A549 (cell line): Measurements from ENCODE around the gene MSI2. TPM values are rescaled to one million over a fixed set of nuclear protein-coding genes. Genes with fewer than 3 reads are reported as not detected.
A peak's percentile ranks its signal among the peaks of the same experiment; 100 is the strongest.

Source experiments
- ATAC-seq, 2 experiments: fragments of 200-7000 bp in 1 of 2; fragments of >200 bp in 1 of 2; cut with Nextera tagmentation in 1 of 2; cut with Tn5 transposase in 1 of 2; 3 replicates each; pipeline versions ENCODE4 v1.8.0 to v1.9.1; 2018 to 2020; ENCODE audit warnings: mild to moderate bottlenecking in 1 of 2, moderate library complexity in 1 of 2
- CTCF ChIA-PET: fragments of 300-600 bp; sonication (Branson Sonifier 250); formaldehyde crosslinking; extraction: SDS; loops from one replicate; lab custom pipeline; 2021; ENCODE audit warnings: antibody characterized with exemption, inconsistent platforms; lab: Yijun Ruan, JAX
- POLR2A ChIA-PET: fragments of 350-600 bp; formaldehyde crosslinking; extraction: SDS; loops from one replicate; lab custom pipeline; 2021; ENCODE audit warnings: antibody characterized with exemption, inconsistent platforms; lab: Yijun Ruan, JAX
- DNase-seq, 2 experiments: peaks; one replicate each; pipeline versions ENCODE4 v3.0.0 to v3.0.0-alpha.2; 2011 to 2016; ENCODE audit warnings: low read depth in 1 of 2, low spot score in 1 of 2
- FAIRE-seq: peaks from 2 replicates; lab custom pipeline; 2011; peaks lifted over from hg19 to GRCh38; lab: Jason Lieb, UNC
- H3K27ac ChIP-seq, 2 experiments: fragments of >200 bp; sonication (Bioruptor Twin); formaldehyde crosslinking; 3 replicates each; pipeline ENCODE4 v1.5.1; 2016 to 2017
- H3K4me1 ChIP-seq: fragments of >200 bp; sonication (Bioruptor Twin); formaldehyde crosslinking; 3 replicates; pipeline ENCODE4 v1.6.1; 2016
- H3K4me2 ChIP-seq: fragments of >200 bp; sonication (Bioruptor Twin); formaldehyde crosslinking; 3 replicates; pipeline ENCODE4 v1.6.1; 2016
- H3K4me3 ChIP-seq: fragments of >200 bp; sonication (Bioruptor Twin); formaldehyde crosslinking; 3 replicates; pipeline ENCODE4 v1.5.1; 2016
- H3K9me3 ChIP-seq: fragments of >200 bp; sonication (Bioruptor Twin); formaldehyde crosslinking; 3 replicates; pipeline ENCODE4 v1.6.1; 2016
- ATOH8 ChIP-seq: fragments of 250-450 bp; sonication (Bioruptor Pico); IDR thresholded peaks from 2 replicates; pipeline ENCODE4 v1.5.0; 2020; ENCODE audit warnings: low read depth, mild to moderate bottlenecking, moderate library complexity
- BCL3 ChIP-seq: fragments of >200 bp; sonication (Bioruptor Twin); formaldehyde crosslinking; IDR thresholded peaks from 3 replicates; pipeline ENCODE4 v1.6.1; 2016
- BHLHE40 ChIP-seq: IDR thresholded peaks from 2 replicates; pipeline ENCODE4 v1.6.1; 2012; ENCODE audit warnings: low read depth, low read length, inconsistent platforms
- CHD2 ChIP-seq: fragments of 150-350 bp; IDR thresholded peaks from 2 replicates; pipeline ENCODE4 v1.6.1; 2014; ENCODE audit warnings: low read length; ENCODE audit not compliant: partially characterized antibody
- EHMT2 ChIP-seq: fragments of 200-600 bp; sonication (generic); IDR thresholded peaks from 2 replicates; pipeline ENCODE4 v1.6.1; 2016; ENCODE audit warnings: antibody characterized with exemption, low read depth, mild to moderate bottlenecking, moderate library complexity
- EP300 ChIP-seq, 2 experiments: fragments of >200 bp; sonication (Bioruptor Twin); formaldehyde crosslinking; IDR thresholded peaks; 2 replicates in 1 of 2; 3 replicates in 1 of 2; pipeline ENCODE4 v1.6.1; 2016 to 2017
- FOSB ChIP-seq: fragments of 250-450 bp; sonication (Bioruptor Pico); IDR thresholded peaks from 2 replicates; pipeline ENCODE4 v1.5.0; 2020; ENCODE audit warnings: mild to moderate bottlenecking, moderate library complexity
- GATA3 ChIP-seq: IDR thresholded peaks from 2 replicates; pipeline ENCODE4 v1.6.1; 2012; ENCODE audit warnings: borderline replicate concordance
- HDAC2 ChIP-seq: fragments of 200-600 bp; sonication (generic); IDR thresholded peaks from 2 replicates; pipeline ENCODE4 v1.6.1; 2016
- HMGXB4 ChIP-seq: fragments of 250-450 bp; sonication (Bioruptor Pico); IDR thresholded peaks from 2 replicates; pipeline ENCODE4 v1.5.0; 2021; ENCODE audit warnings: mild to moderate bottlenecking, moderate library complexity, borderline replicate concordance
- MAX ChIP-seq: IDR thresholded peaks from 2 replicates; pipeline ENCODE4 v1.6.1; 2012
- NFE2L2 ChIP-seq: fragments of 150-350 bp; conservative IDR thresholded peaks from 2 replicates; pipeline ENCODE4 v1.6.1; 2014; ENCODE audit warnings: low read length
- PHF8 ChIP-seq: fragments of 200-600 bp; sonication (generic); IDR thresholded peaks from 2 replicates; pipeline ENCODE4 v1.6.1; 2016; ENCODE audit warnings: low read depth, mild to moderate bottlenecking, antibody characterized with exemption, moderate library complexity, borderline replicate concordance
- POLR2A ChIP-seq: IDR thresholded peaks from 2 replicates; pipeline ENCODE4 v1.6.1; 2012; ENCODE audit warnings: mild to moderate bottlenecking, low read length
- POLR2AphosphoS2 ChIP-seq: conservative IDR thresholded peaks from 2 replicates; pipeline ENCODE4 v1.6.1; 2012; ENCODE audit warnings: low read length, improper control_type of control experiment, inconsistent platforms
- REST ChIP-seq: fragments of 200-600 bp; sonication (generic); IDR thresholded peaks from 2 replicates; pipeline ENCODE4 v1.6.1; 2016; ENCODE audit warnings: antibody characterized with exemption, mild to moderate bottlenecking, moderate library complexity
- RNF2 ChIP-seq: fragments of 200-600 bp; sonication (generic); IDR thresholded peaks from 2 replicates; pipeline ENCODE4 v1.6.1; 2016; ENCODE audit warnings: low read depth, mild to moderate bottlenecking, antibody characterized with exemption, moderate library complexity, borderline replicate concordance
- SMC3 ChIP-seq: fragments of >200 bp; sonication (Bioruptor Twin); formaldehyde crosslinking; IDR thresholded peaks from 3 replicates; pipeline ENCODE4 v1.6.1; 2018; ENCODE audit warnings: inconsistent platforms
- SREBF2 ChIP-seq: fragments of 450-650 bp; IDR thresholded peaks from 2 replicates; pipeline ENCODE4 v1.6.1; 2014; ENCODE audit warnings: mild to moderate bottlenecking, moderate library complexity
- TP53 ChIP-seq: fragments of 250-450 bp; sonication (Bioruptor Pico); IDR thresholded peaks from 2 replicates; pipeline ENCODE4 v1.5.0; 2021; ENCODE audit warnings: mild to moderate bottlenecking, moderate library complexity
- USF2 ChIP-seq: fragments of 450-650 bp; IDR thresholded peaks from 2 replicates; pipeline ENCODE4 v1.6.1; 2014; ENCODE audit warnings: antibody characterized with exemption
- ZFP36 ChIP-seq: fragments of 450-650 bp; IDR thresholded peaks from 2 replicates; pipeline ENCODE4 v1.6.1; 2014; ENCODE audit warnings: borderline replicate concordance; ENCODE audit not compliant: partially characterized antibody
- ZNF302 ChIP-seq: fragments of 250-450 bp; sonication (Bioruptor Pico); IDR thresholded peaks from 2 replicates; pipeline ENCODE4 v1.9.0; 2021; ENCODE audit warnings: inconsistent platforms, mild to moderate bottlenecking, moderate library complexity
- ZSCAN20 ChIP-seq: fragments of 250-450 bp; sonication (Bioruptor Pico); IDR thresholded peaks from 2 replicates; pipeline ENCODE4 v1.8.0; 2022; ENCODE audit warnings: mild to moderate bottlenecking, moderate library complexity
- WGBS: methylation state at CpG from one replicate; pipeline ENCODE4 v1.1.6; 2017; ENCODE audit errors: missing lambda C conversion rate; 5-methylcytosine and 5-hydroxymethylcytosine counted together
- polyA plus RNA-seq, 4 experiments: library from polyadenylated mRNA; depleted of rRNA in 3 of 4; stranded (reverse); fragments of >200 nt; fragmentation: RNase III in 1 of 4; extraction: RNeasy Plus Mini Kit Qiagen cat#74134 plus additional on column Dnase treatment in 1 of 4; gene quantifications; 2 replicates in 3 of 4; 3 replicates in 1 of 4; pipeline ENCODE4 v1.2.3, GENCODE V29; 2011 to 2017

Gene MSI2
- polyA plus RNA-seq, 2 of the 4 experiments (the other 2 are of a cell fraction), result 43.6 to 44.4 TPM

- DNase-seq, result no peak
- ATAC-seq, result no peak
- Histone ChIP-seq H3K9me3 (no peaks in the 10 kb centered on the region), H3K27ac (peak overlapping the region; percentile 69 to 75), H3K4me2 (peak overlapping the region; percentile 74), H3K4me1 (peaks cover 65% of the 10 kb centered on the region), H3K4me3 (no peak overlapping the region)
- WGBS, result 92% methylated on average over 4 of the region's 4 CpGs
- ChIA-PET POLR2A (no interaction called here), CTCF (interaction anchor here (0.8 to 6.2 kb wide), 5 partner anchors 9 to 299 kb away, joined by 3 to 24 read pairs (median 4); no protein-coding TSS in a partner anchor)
- TF ChIP-seq RNF2 (no peak), POLR2A (no peak), USF2 (peak; percentile 30; the same call in 1 of the 2 replicates), FOSB (CRISPR knock-in tag) (no peak), PHF8 (no peak), ZNF302 (CRISPR knock-in tag) (no peak), CHD2 (no peak)
- no peak for FAIRE-seq
These were observed 286.2 kb downstream of the MSI2 start for GRCh38 chr17:57542510-57542909.

GRCh38 chr17:57543230-57543629 lies 286.9 kb downstream of the MSI2 start:
- FAIRE-seq (no peak), ATAC-seq (no peak), DNase-seq (no peak)
- Histone ChIP-seq H3K4me2 (no peak overlapping the region), H3K4me1 (peaks cover 63% of the 10 kb centered on the region), H3K27ac (peak overlapping the region; percentile 69 to 75; a peak in 5 of 6 replicates), H3K9me3 (no peaks in the 10 kb centered on the region), H3K4me3 (no peak overlapping the region)
- CTCF ChIA-PET, result interaction anchor here (0.5 to 2.0 kb wide), 5 partner anchors 8 to 568 kb away, joined by 3 to 5 read pairs (median 3); no protein-coding TSS in a partner anchor
- POLR2A ChIA-PET, result no interaction called here
- TF ChIP-seq POLR2AphosphoS2, result no peak
- no peak for TF ChIP-seq ATOH8 (CRISPR knock-in tag)
- TF ChIP-seq HDAC2, result no peak
- no peak for TF ChIP-seq REST
- TF ChIP-seq EHMT2, result no peak
- TF ChIP-seq ZFP36, result no peak
- TF ChIP-seq GATA3, result no peak
- TF ChIP-seq RNF2, result no peak
- TF ChIP-seq NFE2L2, result no peak
- TF ChIP-seq HMGXB4 (CRISPR knock-in tag), result no peak
- TF ChIP-seq ZSCAN20 (CRISPR knock-in tag), result no peak
- TF ChIP-seq CHD2, result no peak
- no peak for TF ChIP-seq BCL3
- TF ChIP-seq MAX, result no peak
- no peak for TF ChIP-seq EP300 (IDR thresholded peaks at IDR 0.05)
- TF ChIP-seq TP53 (CRISPR knock-in tag), result no peak
- no peak for TF ChIP-seq SREBF2
- no peak for TF ChIP-seq SMC3
- TF ChIP-seq PHF8, result no peak
- no peak for TF ChIP-seq BHLHE40
- 93% methylated on average over 4 of the region's 4 CpGs for WGBS
